ENCODE results near the gene ZSWIM9. TPM values are rescaled to one million over a fixed set of nuclear protein-coding genes. Genes with fewer than 3 reads are reported as not detected.
A peak's percentile ranks its signal among the peaks of the same experiment; 100 is the strongest.

ZSWIM9 gene
- polyA plus RNA-seq, 1 of the 3 experiments (the other 2 are of a cell fraction), result 2.2 TPM

DNA sequence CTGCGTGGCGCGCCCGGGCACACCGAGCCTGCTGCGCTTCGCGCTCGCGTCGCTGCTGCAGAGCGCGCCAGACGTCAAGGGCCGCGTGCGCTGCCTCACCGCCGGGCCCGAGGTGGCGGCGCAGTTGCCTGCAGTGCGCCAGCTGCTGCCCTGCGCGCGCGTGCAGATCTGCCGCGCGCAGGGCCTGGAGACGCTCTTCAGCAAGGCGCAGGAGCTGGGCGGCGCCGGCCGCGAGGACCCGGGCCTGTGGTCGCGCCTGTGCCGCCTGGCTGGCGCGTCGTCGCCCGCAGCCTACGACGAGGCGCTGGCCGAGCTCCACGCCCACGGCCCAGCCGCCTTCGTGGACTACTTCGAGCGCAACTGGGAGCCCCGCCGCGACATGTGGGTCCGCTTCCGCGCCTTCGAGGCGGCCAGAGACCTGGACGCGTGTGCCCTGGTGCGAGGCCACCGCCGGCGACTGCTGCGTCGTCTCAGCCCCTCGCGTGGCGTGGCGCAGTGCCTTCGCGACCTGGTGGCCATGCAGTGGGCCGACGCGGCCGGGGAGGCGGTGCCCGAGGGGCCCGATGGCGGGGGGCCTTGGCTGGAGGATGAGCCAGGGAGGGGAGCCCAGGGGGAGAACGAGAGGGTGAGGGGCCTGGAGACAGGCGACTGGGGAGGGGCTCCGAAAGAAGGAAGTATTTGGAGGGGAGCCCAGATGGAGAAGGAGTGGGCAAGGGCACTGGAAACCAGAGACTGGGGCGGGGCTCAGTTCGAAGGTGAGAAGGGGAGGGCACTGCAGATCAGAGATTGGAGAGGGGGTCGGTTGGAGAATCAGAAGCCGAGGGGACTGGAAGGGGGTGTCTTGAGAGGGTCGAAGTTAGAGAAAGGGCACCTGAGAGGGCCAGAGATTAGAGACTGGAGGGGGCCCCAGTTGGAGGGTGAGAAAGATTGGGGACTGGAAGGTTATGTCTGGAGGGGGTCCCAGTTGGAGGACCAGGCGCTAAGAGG is 24.7 kb downstream of the ZSWIM9 start (continued):
- TF ChIP-seq GATA2 (CRISPR knock-in tag; IDR thresholded peaks at IDR 0.05) (no peak), FOXM1 (IDR thresholded peaks at IDR 0.05; ENCODE audit: low read depth) (no peak), EZH2phosphoT487 (IDR thresholded peaks at IDR 0.05; ENCODE audit: borderline replicate concordance, low read depth) (no peak), MEF2A (IDR thresholded peaks at IDR 0.05; ENCODE audit: borderline replicate concordance, low read depth) (no peak), ELF1 (IDR thresholded peaks at IDR 0.05) (no peak), RFX5 (IDR thresholded peaks at IDR 0.05; ENCODE audit: low read length) (no peak), RXRA (IDR thresholded peaks at IDR 0.05; ENCODE audit: borderline replicate concordance, low read depth) (no peak), USF2 (IDR thresholded peaks at IDR 0.05; ENCODE audit: borderline replicate concordance, low read depth, low read length) (no peak), RAD21 (IDR thresholded peaks at IDR 0.05; ENCODE audit: low read length) (no peak), TAF1 (IDR thresholded peaks at IDR 0.05; ENCODE audit: borderline replicate concordance, low read depth, low read length) (no peak), MAX (IDR thresholded peaks at IDR 0.05; ENCODE audit: low read depth) (no peak)

DNA sequence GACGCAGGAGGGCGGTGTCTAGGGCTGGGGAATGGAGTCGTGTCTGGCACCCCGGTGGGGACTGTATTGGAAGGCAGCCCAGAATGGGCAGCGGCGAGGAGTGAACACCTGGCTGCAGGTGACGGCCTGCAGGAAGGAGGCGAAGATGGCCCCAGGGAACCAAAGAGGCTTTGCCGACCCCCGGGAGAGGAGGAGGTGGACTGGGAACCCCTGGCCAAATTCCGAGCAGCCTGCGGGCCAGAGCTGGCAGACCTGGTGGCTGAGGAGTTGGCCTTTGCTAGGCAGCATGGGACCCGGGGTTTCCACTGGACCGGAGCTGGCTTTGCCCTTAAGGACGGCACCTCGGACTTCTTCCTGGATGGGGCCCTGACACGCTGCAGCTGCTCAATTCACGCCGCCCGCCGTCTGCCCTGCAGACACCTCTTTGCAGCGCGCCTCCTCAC is 25.9 kb downstream of the ZSWIM9 start:
- TF ChIP-seq MXI1 (IDR thresholded peaks at IDR 0.05; ENCODE audit: low read depth, low read length), result no peak
- H3K4me2 ChIP-seq, result no peak overlapping the region
- no peak overlapping the region for H3K27ac ChIP-seq (ENCODE audit: low read depth in 2 of 2, low read length in 1 of 2)
- no peaks in the 10 kb centered on the region for H3K9me3 ChIP-seq
- no peaks in the 10 kb centered on the region for H3K79me2 ChIP-seq (ENCODE audit: insufficient read depth)
- no peaks in the 10 kb centered on the region for H3K4me1 ChIP-seq (ENCODE audit: control insufficient read depth in 1 of 2, insufficient read depth in 2 of 2, low read depth in 1 of 2, low read length in 1 of 2)
- DNase-seq, result peak; percentile 35
- WGBS (ENCODE audit: low lambda C conversion rate), result 94% methylated on average over 21 of the region's 23 CpGs
- H2AFZ ChIP-seq (ENCODE audit: low read depth), result no peak overlapping the region
- H3F3A ChIP-seq (replicated peaks; ENCODE audit: insufficient read depth), result peaks cover 7% of the 10 kb centered on the region
- ChIA-PET CTCF (no interaction called here), POLR2A (no interaction called here)
- no peaks in the 10 kb centered on the region for H3K9me2 ChIP-seq
- H3K9ac ChIP-seq, result no peak overlapping the region
- H3K36me3 ChIP-seq (replicated peaks in 1 of 2; ENCODE audit: control insufficient read depth in 1 of 2, insufficient read depth in 2 of 2, low read length in 1 of 2), result no peaks in the 10 kb centered on the region
- no peak overlapping the region for H3K4me3 ChIP-seq (ENCODE audit: low read depth in 2 of 2, low read length in 1 of 2)
- no peaks in the 10 kb centered on the region for H4K20me1 ChIP-seq (ENCODE audit: insufficient read depth)
- H3K27me3 ChIP-seq (ENCODE audit: insufficient read depth), result no peaks in the 10 kb centered on the region

GRCh38 chr19:48196933-48197665 is 26.6 kb downstream of the ZSWIM9 start:
- 93% methylated on average over 13 of the region's 13 CpGs for WGBS (ENCODE audit: low lambda C conversion rate)
- DNase-seq, result peak; percentile 25

More at GRCh38 chr19:48196933-48197665, 26.6 kb downstream of the ZSWIM9 start:
- no peaks in the 10 kb centered on the region for H3K27me3 ChIP-seq (ENCODE audit: insufficient read depth)
- POLR2A ChIA-PET, result no interaction called here
- no peaks in the 10 kb centered on the region for H3K4me1 ChIP-seq (ENCODE audit: control insufficient read depth in 1 of 2, insufficient read depth in 2 of 2, low read depth in 1 of 2, low read length in 1 of 2)
- H3K79me2 ChIP-seq (ENCODE audit: insufficient read depth), result no peaks in the 10 kb centered on the region
- no peak overlapping the region for H3K9ac ChIP-seq
- H2AFZ ChIP-seq (ENCODE audit: low read depth), result no peak overlapping the region
- CTCF ChIA-PET, result no interaction called here
- H3K27ac ChIP-seq (ENCODE audit: low read depth in 2 of 2, low read length in 1 of 2), result no peak overlapping the region
- H3K4me2 ChIP-seq, result no peak overlapping the region
- H3K9me3 ChIP-seq, result no peaks in the 10 kb centered on the region
- TF ChIP-seq ELF1 (IDR thresholded peaks at IDR 0.05) (no peak), TAF1 (IDR thresholded peaks at IDR 0.05; ENCODE audit: borderline replicate concordance, low read depth, low read length) (no peak), FOXM1 (IDR thresholded peaks at IDR 0.05; ENCODE audit: low read depth) (no peak), USF2 (IDR thresholded peaks at IDR 0.05; ENCODE audit: borderline replicate concordance, low read depth, low read length) (no peak), RCOR1 (IDR thresholded peaks at IDR 0.05; ENCODE audit: low read length) (no peak), JUND (IDR thresholded peaks at IDR 0.05) (no peak)
- H3K36me3 ChIP-seq (replicated peaks in 1 of 2; ENCODE audit: control insufficient read depth in 1 of 2, insufficient read depth in 2 of 2, low read length in 1 of 2), result no peaks in the 10 kb centered on the region
- H3K9me2 ChIP-seq, result no peaks in the 10 kb centered on the region
- peaks cover 7% of the 10 kb centered on the region for H3F3A ChIP-seq (replicated peaks; ENCODE audit: insufficient read depth)
- H3K4me3 ChIP-seq (ENCODE audit: low read depth in 2 of 2, low read length in 1 of 2), result no peak overlapping the region
- no peaks in the 10 kb centered on the region for H4K20me1 ChIP-seq (ENCODE audit: insufficient read depth)

Measured in SK-N-SH (cell line).